ENCODE measurements around the gene FRAS1. TPM values are rescaled to one million over a fixed set of nuclear protein-coding genes. Genes with fewer than 3 reads are reported as not detected.

The FRAS1 gene
- total RNA-seq, 6 experiments from 2014 or later: 0.12 to 1.5 (median 0.45) TPM

GRCh38 chr4:78432896-78433295, 375.8 kb downstream of the FRAS1 start:
- Histone ChIP-seq H3K9me3 (no peaks in the 10 kb centered on the region), H3K27me3 (no peaks in the 10 kb centered on the region), H3K27ac (no peak overlapping the region), H3K4me3 (no peak overlapping the region), H3K36me3 (no peaks in the 10 kb centered on the region), H3K4me1 (no peaks in the 10 kb centered on the region)
- no peak for ATAC-seq
- intact Hi-C loops (cut with DNase I): no loop called here
- TF ChIP-seq CTCF (IDR thresholded peaks at IDR 0.05): no peak
- TF ChIP-seq POLR2A (IDR thresholded peaks at IDR 0.05): no peak
- no peak for DNase-seq

- TF ChIP-seq POLR2A (IDR thresholded peaks at IDR 0.05) (no peak), CTCF (IDR thresholded peaks at IDR 0.05) (no peak)
- DNase-seq (no peak), ATAC-seq (no peak)
- 35% methylated on average over 2 of the region's 2 CpGs for WGBS (ENCODE audit: insufficient coverage, low coverage, low lambda C conversion rate, missing lambda C conversion rate)
- Histone ChIP-seq H3K36me3 (no peaks in the 10 kb centered on the region), H3K27me3 (no peaks in the 10 kb centered on the region), H3K4me1 (no peaks in the 10 kb centered on the region), H3K4me3 (no peak overlapping the region), H3K27ac (no peak overlapping the region), H3K9me3 (no peaks in the 10 kb centered on the region)
- intact Hi-C loops (cut with DNase I): no loop called here
These were observed 380.5 kb downstream of the FRAS1 start for GRCh38 chr4:78437608-78438088.

GRCh38 chr4:78439328-78439727, 382.2 kb downstream of the FRAS1 start:
- no peaks in the 10 kb centered on the region for H3K36me3 ChIP-seq
- ATAC-seq (no peak), DNase-seq (no peak)
- H3K27me3 ChIP-seq: no peaks in the 10 kb centered on the region
- H3K4me3 ChIP-seq: no peak overlapping the region
- intact Hi-C loops (cut with DNase I): no loop called here
- H3K9me3 ChIP-seq: no peaks in the 10 kb centered on the region
- no peaks in the 10 kb centered on the region for H3K4me1 ChIP-seq
- 35% methylated on average over 2 of the region's 2 CpGs for WGBS (ENCODE audit: insufficient coverage, low coverage, low lambda C conversion rate, missing lambda C conversion rate)
- TF ChIP-seq CTCF (IDR thresholded peaks at IDR 0.05) (no peak), POLR2A (IDR thresholded peaks at IDR 0.05) (no peak)
- H3K27ac ChIP-seq: no peak overlapping the region

GRCh38 chr4:78441756-78442155, 384.6 kb downstream of the FRAS1 start:
- ATAC-seq (no peak), DNase-seq (no peak)
- no peaks in the 10 kb centered on the region for H3K36me3 ChIP-seq
- WGBS (ENCODE audit: insufficient coverage, low coverage, low lambda C conversion rate, missing lambda C conversion rate): no CpG with 5 or more reads among the region's 2 CpGs
- H3K9me3 ChIP-seq: no peaks in the 10 kb centered on the region
- no peak overlapping the region for H3K4me3 ChIP-seq
- H3K4me1 ChIP-seq: no peaks in the 10 kb centered on the region
- TF ChIP-seq POLR2A (IDR thresholded peaks at IDR 0.05) (no peak), CTCF (IDR thresholded peaks at IDR 0.05) (no peak)
- H3K27ac ChIP-seq: no peak overlapping the region
- intact Hi-C loops (cut with DNase I): no loop called here
- no peaks in the 10 kb centered on the region for H3K27me3 ChIP-seq

- 59% methylated on average over 5 of the region's 5 CpGs for WGBS (ENCODE audit: insufficient coverage, low coverage, low lambda C conversion rate, missing lambda C conversion rate)
- intact Hi-C loops (cut with DNase I): no loop called here
- no peak for ATAC-seq
These were observed 389.5 kb downstream of the FRAS1 start for GRCh38 chr4:78446619-78447018.

More at GRCh38 chr4:78446619-78447018, 389.5 kb downstream of the FRAS1 start:
- Histone ChIP-seq H3K4me3 (no peak overlapping the region), H3K9me3 (no peaks in the 10 kb centered on the region), H3K4me1 (no peaks in the 10 kb centered on the region), H3K36me3 (no peaks in the 10 kb centered on the region), H3K27me3 (no peaks in the 10 kb centered on the region), H3K27ac (no peak overlapping the region)
- no peak for DNase-seq
- TF ChIP-seq CTCF (IDR thresholded peaks at IDR 0.05) (no peak), POLR2A (IDR thresholded peaks at IDR 0.05) (no peak)

All from right lobe of liver (tissue), 6 donors.